Suprapubic skin (tissue), 4 donors: ENCODE data around the gene CXXC5. TPM values are rescaled to one million over a fixed set of nuclear protein-coding genes. Genes with fewer than 3 reads are reported as not detected.

Source experiments
- DNase-seq, 2 donors: peaks; one replicate each; pipeline ENCODE4 v3.0.0-alpha.2; 2019; ENCODE audit warnings: low spot score in 2 of 2
- H3K27ac ChIP-seq: fragments of 200-600 bp; sonication (generic); one replicate; pipeline ENCODE4 v1.5.1; 2019
- H3K27me3 ChIP-seq: fragments of 200-600 bp; sonication (generic); one replicate; pipeline ENCODE4 v1.5.1; 2019
- H3K36me3 ChIP-seq: fragments of 200-600 bp; sonication (generic); one replicate; pipeline ENCODE4 v1.5.1; 2019
- H3K4me1 ChIP-seq: fragments of 200-600 bp; sonication (generic); one replicate; pipeline ENCODE4 v1.5.1; 2019
- H3K4me3 ChIP-seq: fragments of 200-600 bp; sonication (generic); one replicate; pipeline ENCODE4 v1.5.1; 2019; ENCODE audit warnings: mild to moderate bottlenecking
- H3K9me3 ChIP-seq: fragments of 200-600 bp; sonication (generic); one replicate; pipeline ENCODE4 v1.5.1; 2019
- CTCF ChIP-seq, 2 donors: fragments of 200-600 bp in 1 of 2; fragments of 450-650 bp in 1 of 2; sonication (generic) in 1 of 2; IDR thresholded peaks; one replicate each; pipeline ENCODE4 v1.5.1; 2016 to 2019; ENCODE audit warnings: antibody characterized with exemption in 2 of 2, mild to moderate bottlenecking in 1 of 2, moderate library complexity in 1 of 2
- EP300 ChIP-seq: sonication (generic); formaldehyde crosslinking; IDR thresholded peaks from one replicate; pipeline ENCODE4 v1.6.1; 2017; ENCODE audit warnings: antibody characterized with exemption
- POLR2A ChIP-seq, 2 donors: fragments of 450-650 bp; IDR thresholded peaks; one replicate each; pipeline ENCODE4 v1.6.1; 2017; ENCODE audit warnings: antibody characterized with exemption in 2 of 2, mild to moderate bottlenecking in 2 of 2, moderate library complexity in 2 of 2
- POLR2AphosphoS5 ChIP-seq, 3 donors: sonication (generic); formaldehyde crosslinking; IDR thresholded peaks; one replicate each; pipeline ENCODE4 v1.6.1; 2017; ENCODE audit warnings: antibody characterized with exemption in 3 of 3
- WGBS: methylation state at CpG from one replicate; pipeline ENCODE4 v1.1.5; 2018; 5-methylcytosine and 5-hydroxymethylcytosine counted together
- total RNA-seq, 4 donors: library from RNA; depleted of rRNA; stranded (reverse); fragments of >200 nt; gene quantifications; one replicate each; pipeline ENCODE4 v1.1.0, GENCODE V29; 2016

CXXC5 gene
- total RNA-seq, 4 donors from 2014 or later, result 21.8 to 40.6 (median 30.1) TPM

- peak in 1 of 3 donors; percentile 17 for TF ChIP-seq POLR2AphosphoS5 (IDR thresholded peaks at IDR 0.05)
- no peak for TF ChIP-seq CTCF (IDR thresholded peaks at IDR 0.05)
- no peak for TF ChIP-seq EP300
- Histone ChIP-seq H3K27me3 (no peaks in the 10 kb centered on the region), H3K9me3 (no peaks in the 10 kb centered on the region), H3K36me3 (no peaks in the 10 kb centered on the region), H3K4me3 (peak overlapping the region; percentile 49), H3K27ac (peak overlapping the region; percentile 90), H3K4me1 (peaks cover 42% of the 10 kb centered on the region)
- WGBS, result 3% methylated on average over 6 of the region's 6 CpGs
- no peak for DNase-seq
Measured at GRCh38 chr5:139636975-139637408, 11.2 kb upstream of the CXXC5 start.

GRCh38 chr5:139637438-139638089 lies 10.6 kb upstream of the CXXC5 start:
- peaks cover 48% of the 10 kb centered on the region for H3K4me1 ChIP-seq
- H3K9me3 ChIP-seq, result no peaks in the 10 kb centered on the region
- peak; percentile 92 to 94 for DNase-seq
- no CpG with 5 or more reads among the region's 62 CpGs for WGBS
- H3K27me3 ChIP-seq, result no peaks in the 10 kb centered on the region
- peak overlapping the region; percentile 49 for H3K4me3 ChIP-seq
- TF ChIP-seq CTCF (IDR thresholded peaks at IDR 0.05), result no peak
- TF ChIP-seq POLR2AphosphoS5 (IDR thresholded peaks at IDR 0.05), result peak in 1 of 3 donors; percentile 35
- no peak for TF ChIP-seq EP300
- no peak for TF ChIP-seq POLR2A (IDR thresholded peaks at IDR 0.05)
- no peaks in the 10 kb centered on the region for H3K36me3 ChIP-seq
- H3K27ac ChIP-seq, result peak overlapping the region; percentile 90

- H3K9me3 ChIP-seq, result no peaks in the 10 kb centered on the region
- peak in 1 of 2 donors; percentile 84 for DNase-seq
- no peaks in the 10 kb centered on the region for H3K27me3 ChIP-seq
- peak overlapping the region; percentile 90 for H3K27ac ChIP-seq
- H3K4me1 ChIP-seq, result peaks cover 55% of the 10 kb centered on the region
- H3K4me3 ChIP-seq, result peak overlapping the region; percentile 49
- TF ChIP-seq POLR2A (IDR thresholded peaks at IDR 0.05) (peak in 1 of 2 donors; percentile 12), CTCF (IDR thresholded peaks at IDR 0.05) (no peak), EP300 (no peak), POLR2AphosphoS5 (IDR thresholded peaks at IDR 0.05) (peak in 1 of 3 donors; percentile 11)
- no peaks in the 10 kb centered on the region for H3K36me3 ChIP-seq
- WGBS, result 17% methylated on average over 3 of the region's 23 CpGs
Measured at GRCh38 chr5:139638090-139638735, 9.9 kb upstream of the CXXC5 start.

GRCh38 chr5:139638736-139639618 lies 9.2 kb upstream of the CXXC5 start:
- H3K27me3 ChIP-seq, result no peaks in the 10 kb centered on the region
- 70% methylated on average over 10 of the region's 12 CpGs for WGBS
- peaks cover 62% of the 10 kb centered on the region for H3K4me1 ChIP-seq
- H3K4me3 ChIP-seq, result peak overlapping the region; percentile 49
- H3K36me3 ChIP-seq, result no peaks in the 10 kb centered on the region
- no peaks in the 10 kb centered on the region for H3K9me3 ChIP-seq
- peak overlapping the region; percentile 90 for H3K27ac ChIP-seq
- peak in 1 of 2 donors; percentile 56 for DNase-seq
- TF ChIP-seq POLR2A (IDR thresholded peaks at IDR 0.05), result no peak
- TF ChIP-seq EP300, result no peak
- TF ChIP-seq CTCF (IDR thresholded peaks at IDR 0.05), result no peak
- TF ChIP-seq POLR2AphosphoS5 (IDR thresholded peaks at IDR 0.05), result no peak
